ENCODE measurements around the gene EPM2AIP1.
"Not testable (repeated sequence)": the region's sequence is repeated elsewhere in the genome, so short reads cannot be mapped to it uniquely, and the experiment has no call there.

EPM2AIP1 gene

DNA sequence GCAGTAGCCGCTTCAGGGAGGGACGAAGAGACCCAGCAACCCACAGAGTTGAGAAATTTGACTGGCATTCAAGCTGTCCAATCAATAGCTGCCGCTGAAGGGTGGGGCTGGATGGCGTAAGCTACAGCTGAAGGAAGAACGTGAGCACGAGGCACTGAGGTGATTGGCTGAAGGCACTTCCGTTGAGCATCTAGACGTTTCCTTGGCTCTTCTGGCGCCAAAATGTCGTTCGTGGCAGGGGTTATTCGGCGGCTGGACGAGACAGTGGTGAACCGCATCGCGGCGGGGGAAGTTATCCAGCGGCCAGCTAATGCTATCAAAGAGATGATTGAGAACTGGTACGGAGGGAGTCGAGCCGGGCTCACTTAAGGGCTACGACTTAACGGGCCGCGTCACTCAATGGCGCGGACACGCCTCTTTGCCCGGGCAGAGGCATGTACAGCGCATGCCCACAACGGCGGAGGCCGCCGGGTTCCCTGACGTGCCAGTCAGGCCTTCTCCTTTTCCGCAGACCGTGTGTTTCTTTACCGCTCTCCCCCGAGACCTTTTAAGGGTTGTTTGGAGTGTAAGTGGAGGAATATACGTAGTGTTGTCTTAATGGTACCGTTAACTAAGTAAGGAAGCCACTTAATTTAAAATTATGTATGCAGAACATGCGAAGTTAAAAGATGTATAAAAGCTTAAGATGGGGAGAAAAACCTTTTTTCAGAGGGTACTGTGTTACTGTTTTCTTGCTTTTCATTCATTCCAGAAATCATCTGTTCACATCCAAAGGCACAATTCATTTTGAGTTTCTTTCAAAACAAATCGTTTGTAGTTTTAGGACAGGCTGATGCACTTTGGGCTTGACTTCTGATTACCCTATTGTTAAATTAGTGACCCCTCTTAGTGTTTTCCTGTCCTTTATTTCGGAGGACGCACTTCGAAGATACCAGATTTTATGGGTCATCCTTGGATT is 674 bp upstream of the EPM2AIP1 start, which contains the start of gene MLH1:
Gene MLH1, plus strand, starts transcription at position 193 of the 958 bp plus-strand sequence. Its CDS starts 30 bp downstream, at position 223.
- DNase-seq (ENCODE audit: low read depth) = peak; percentile 100

DNA sequence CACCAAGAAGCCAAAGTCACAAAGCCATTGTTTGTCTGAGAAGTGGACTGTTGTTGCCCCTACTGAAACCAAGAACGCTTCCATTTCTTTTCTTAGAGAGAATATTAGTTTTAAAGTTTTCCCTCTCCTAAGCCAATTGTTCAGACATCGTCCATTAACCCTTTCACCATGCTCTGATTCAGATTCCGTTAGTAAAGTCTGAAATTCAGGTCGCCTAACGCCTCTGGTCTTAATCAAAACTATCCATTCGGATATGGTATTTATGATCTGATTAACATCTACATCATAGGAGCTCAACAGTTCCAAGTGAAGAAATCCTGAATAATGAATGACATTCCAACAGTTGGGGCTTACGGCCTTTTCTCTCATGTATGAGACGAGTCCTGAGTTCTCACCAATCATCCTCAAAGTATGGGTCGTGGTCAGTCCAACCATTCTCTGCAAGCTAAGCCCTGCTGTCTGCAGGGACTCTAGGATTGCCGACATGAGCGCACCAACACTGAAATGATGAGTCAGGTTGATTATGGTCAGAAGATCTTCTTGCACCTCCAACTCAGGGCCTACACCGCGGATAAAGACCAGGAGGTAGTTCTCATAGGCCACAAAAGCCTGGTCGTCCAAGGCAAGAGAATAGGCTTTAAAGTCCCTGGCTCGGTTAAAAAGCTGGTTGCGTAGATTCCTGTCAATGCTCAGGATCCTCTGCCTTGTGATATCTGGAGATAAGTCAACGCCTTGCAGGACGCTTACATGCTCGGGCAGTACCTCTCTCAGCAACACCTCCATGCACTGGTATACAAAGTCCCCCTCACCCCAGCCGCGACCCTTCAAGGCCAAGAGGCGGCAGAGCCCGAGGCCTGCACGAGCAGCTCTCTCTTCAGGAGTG is 767 bp downstream of the EPM2AIP1 start:
- peak; percentile 44 for DNase-seq (ENCODE audit: low read depth)

DNA sequence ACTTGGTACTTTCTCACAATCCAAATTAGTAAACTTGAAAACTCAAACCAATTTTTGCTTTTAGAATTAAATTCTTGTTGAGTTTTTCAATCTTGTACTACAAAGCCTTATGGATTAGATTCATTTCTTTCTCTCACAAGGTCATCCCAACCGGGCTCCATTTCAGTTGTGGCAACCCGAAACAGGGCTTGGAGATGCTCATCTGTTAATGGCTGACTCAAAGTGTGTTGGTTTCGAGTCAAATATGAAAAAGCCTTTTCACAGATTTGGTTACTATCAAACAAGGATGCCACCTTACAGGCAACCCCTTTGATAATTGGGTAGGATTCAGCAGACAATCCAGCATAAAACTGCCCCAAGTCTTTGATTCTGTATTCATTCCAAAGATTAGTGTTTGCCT is 1.8 kb downstream of the EPM2AIP1 start:
- no peak for DNase-seq (ENCODE audit: low read depth)

DNA sequence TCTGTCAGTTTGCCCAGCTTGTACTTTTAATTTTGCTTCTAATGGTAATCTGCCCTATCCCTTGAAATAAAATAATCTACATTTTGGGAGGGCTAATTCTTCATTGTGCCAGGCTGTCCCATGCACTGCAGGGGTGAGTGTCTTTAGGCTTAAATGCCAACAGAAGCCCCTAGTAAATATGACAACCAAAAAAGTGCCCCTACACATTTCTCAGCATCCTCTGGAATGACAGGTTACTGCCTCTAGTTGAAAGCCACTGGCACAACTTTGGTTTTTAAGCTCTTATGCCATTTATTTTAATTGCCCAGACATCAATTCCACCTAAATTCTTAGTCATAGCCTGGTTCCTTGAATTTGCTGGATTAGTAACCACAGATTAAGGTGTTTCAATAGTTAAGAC is 3.4 kb downstream of the EPM2AIP1 start:
- DNase-seq (ENCODE audit: low read depth) = no peak

DNA sequence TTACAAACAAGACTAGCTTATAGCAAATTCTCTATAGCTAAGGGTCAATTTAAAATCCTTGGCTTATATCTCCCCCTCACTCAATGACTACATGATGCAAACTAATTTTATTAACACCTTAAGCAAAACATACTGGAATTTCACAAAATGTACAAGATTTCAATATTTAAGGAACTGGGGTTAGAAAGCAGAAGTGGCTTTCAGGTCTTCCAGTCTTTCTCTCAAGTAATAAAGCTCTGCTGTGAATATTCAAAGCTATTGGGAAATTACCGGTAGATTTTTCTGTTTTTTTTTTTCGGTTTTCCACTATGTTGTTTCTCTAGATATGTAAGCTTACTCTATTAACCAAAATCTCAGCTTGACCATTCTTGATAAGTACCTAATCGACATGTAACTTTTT is 3.9 kb downstream of the EPM2AIP1 start:
- no peak for DNase-seq (ENCODE audit: low read depth)

DNA sequence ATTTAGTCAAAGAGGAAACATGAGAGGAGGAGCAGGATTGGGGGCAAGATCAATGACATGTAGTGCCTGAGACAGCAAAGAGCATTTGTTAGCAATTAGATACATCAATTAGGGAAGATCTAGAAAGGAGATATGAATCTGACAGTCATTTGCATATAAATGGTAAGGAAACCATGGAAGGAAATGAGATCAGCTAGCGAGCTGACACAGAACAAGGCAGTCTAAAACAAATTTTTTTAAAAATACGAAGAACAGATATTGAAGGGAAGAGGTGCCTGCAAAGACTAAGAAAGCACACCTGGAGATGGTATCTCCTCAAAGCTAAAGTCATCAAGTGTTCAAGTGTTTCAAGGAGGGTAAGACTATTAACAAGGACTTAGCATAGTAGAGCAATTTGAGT is 4.6 kb downstream of the EPM2AIP1 start:
- no peak for DNase-seq (ENCODE audit: low read depth)

DNA sequence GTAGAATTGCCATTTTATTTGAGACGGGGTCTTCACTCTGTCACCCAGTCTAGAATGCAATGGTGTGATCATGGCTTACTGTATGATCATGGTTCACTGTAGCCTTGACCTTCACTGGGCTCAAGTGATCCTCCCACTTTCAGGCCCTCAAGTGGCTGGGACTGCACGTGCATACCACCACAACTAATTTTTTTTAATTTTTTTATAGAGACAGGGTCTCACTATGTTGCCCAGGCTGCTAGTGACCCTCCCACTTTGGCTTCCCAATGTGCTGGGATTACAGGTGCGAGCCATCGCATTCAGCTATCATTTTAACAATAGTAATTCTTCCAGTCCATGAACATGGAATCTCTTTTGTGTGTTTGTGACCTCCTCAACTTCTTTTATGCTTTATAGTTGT is 11.9 kb downstream of the EPM2AIP1 start:
- DNase-seq (ENCODE audit: low read depth) = no peak

DNA sequence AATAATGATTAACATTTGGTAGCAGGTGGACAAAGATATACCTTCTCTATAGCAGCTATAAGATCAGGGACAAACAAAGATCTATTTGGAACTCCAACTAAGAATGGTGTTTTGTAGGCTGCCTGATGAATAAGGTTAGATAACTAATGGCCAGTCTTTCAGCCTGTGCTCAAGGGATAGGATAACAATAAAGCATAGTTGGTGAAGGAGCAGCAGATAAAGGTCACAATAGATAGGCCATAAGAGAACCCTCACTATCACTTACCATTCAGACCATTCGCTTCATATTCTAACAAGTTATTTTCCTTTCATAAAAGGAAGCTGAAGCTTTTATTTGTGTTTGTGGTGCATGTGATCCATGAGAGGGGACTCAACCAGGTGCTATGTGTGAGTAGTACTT is 19.8 kb downstream of the EPM2AIP1 start:
- no peak for DNase-seq (ENCODE audit: low read depth)

DNA sequence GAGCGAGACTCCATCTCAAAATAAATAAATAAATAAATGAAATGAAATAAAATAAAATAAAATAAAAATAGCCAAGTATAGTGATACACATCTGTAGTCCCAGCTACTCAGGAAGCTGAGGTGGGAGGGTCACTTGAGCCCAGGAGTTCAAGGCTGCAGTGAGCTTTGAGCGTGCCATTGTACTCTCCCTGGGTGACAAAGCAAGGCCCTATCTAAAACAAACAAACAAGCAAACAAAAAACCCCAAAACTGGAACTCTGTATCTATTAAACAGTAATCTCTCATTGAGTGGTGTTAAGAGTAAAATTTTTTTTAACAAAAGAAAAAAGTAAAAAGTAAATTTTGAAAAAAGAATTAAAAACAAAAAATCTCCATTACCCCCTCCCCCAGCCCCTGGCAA is 20.8 kb downstream of the EPM2AIP1 start:
- DNase-seq (ENCODE audit: low read depth) = no peak

DNA sequence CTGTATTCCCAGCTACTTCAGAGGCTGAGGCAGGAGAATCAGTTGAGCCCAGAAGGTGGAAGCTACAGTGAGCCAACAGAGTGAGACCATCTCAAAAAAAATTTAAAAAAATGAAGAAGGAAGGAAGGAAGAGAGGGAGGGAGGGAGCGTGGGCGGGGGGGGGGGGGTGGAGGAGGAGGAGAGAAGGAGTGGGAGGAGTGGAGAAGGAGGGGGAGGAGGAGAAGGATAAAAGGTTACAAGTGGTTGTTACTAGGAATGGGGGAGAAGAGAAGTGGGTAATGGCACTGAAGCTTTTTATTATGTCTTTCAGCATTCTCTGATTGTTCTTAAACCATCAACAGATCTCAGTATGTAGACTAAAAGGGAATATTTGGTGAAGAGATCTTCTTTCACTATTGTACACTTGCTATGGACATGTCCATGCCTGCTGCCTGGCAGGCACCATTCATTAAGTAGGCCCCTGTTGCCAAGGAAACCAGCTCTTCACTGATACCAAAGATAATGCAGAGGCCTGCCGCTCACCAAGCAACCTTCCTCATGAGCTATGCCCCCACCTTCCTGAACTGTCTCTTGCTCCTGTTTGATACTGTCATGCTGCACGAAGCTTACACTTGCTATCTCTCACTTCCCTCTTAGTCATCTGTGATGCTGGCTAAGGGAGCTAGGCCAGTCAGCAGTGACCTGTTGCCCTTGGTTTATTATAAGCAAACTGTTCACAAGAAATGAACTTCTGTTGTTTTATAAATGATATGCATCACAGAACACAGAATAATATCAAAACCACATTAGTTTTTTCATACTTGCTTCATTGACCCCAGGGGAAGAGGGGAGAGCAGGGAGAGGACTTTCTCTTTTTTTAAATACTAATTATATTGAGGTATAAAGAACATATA is 23.1 kb downstream of the EPM2AIP1 start:
- peak; percentile 70 for DNase-seq (ENCODE audit: low read depth)

DNA sequence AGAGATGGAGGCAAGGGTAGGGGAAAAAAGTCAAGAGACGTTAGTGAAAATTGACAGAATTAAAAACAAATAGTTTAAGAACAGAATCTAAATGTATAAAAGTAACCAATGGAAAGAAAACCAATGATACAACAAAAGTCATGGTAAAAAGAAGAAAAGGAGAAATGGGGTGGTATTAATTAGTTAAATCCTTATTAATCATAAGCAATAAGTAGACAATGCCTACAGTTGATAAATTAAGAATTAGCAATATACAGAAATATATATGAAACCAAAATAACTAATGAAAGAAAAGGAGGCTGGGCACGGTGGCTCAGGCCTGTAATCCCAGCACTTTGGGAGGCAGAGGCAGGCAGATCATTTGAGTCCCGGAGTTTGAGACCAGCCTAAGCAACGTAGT is 23.8 kb downstream of the EPM2AIP1 start:
- DNase-seq (ENCODE audit: low read depth) = no peak

DNA sequence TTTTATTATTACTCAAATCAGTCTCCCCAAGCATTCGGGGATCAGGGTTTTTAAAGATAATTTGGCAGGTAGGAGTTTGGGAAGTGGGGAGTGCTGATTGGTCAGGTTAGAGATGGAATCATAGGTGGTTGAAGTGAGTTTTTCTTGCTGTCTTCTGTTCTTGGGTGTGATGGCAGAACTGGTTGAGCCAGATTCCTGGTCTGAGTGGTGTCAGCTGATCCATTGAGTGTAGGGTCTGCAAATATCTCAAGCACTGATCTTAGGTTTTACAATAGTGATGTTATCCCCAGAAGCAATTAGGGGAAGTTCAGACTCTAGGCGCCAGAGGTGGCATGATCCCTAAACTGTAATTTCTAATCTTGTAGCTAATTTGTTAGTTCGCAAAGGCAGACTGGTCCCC is 27.5 kb downstream of the EPM2AIP1 start:
- no peak for DNase-seq (ENCODE audit: low read depth)

DNA sequence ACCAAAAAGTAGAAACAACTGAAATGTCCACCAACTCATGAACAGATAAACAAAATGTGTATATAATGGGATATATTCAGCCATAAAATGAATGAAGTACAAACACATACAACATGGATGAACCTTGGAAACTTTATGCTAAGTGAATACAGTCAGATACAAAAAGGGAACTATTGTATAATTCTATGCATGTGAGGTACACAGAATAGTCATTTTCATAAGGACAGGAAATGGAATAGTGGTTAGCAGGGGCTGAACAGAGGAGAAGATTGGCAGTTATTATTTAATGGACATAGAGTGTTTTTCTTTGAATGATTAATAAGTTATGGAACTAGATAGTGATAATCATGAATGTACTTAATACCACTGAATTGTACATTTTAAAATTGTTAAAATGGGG is 28.1 kb downstream of the EPM2AIP1 start:
- no peak for DNase-seq (ENCODE audit: low read depth)

DNA sequence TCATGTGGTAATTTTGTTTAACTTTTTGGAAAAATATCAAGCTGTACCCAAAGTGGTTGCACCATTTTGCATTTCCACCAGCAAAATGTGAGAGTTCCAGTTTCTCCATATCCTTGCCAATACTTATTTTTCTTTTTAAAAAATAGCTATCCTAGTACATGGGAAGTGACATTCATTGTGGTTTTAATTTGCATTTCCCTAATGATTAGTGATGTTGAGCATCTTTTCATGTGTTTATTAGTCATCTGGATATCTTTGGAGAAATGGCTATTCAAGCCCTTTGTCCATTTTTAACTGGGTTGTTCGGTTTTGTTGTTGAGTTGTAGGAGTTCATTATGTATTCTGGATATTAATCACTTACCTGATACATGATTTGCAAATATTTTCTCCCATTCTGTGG is 28.6 kb downstream of the EPM2AIP1 start:
- DNase-seq (ENCODE audit: low read depth) = no peak

DNA sequence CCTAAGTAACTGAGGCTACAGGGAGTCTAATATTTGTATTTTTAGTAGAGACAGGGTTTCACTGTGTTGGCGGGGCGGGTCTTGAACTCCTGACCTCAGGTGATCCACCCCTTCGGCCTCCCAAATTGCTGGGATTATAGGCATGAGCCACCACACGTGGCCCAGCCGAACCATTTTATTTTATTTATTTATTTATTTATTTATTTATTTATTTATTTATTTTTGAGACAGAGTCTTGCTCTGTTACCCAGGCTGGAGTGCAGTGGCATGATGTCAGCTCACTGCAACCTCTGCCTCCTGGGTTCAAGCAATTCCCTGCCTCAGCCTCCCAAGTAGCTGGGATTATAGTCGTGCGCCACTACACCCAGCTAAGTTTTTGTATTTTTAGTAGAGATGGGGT is 29.9 kb downstream of the EPM2AIP1 start:
- not testable (repeated sequence) for DNase-seq (ENCODE audit: low read depth)

DNA sequence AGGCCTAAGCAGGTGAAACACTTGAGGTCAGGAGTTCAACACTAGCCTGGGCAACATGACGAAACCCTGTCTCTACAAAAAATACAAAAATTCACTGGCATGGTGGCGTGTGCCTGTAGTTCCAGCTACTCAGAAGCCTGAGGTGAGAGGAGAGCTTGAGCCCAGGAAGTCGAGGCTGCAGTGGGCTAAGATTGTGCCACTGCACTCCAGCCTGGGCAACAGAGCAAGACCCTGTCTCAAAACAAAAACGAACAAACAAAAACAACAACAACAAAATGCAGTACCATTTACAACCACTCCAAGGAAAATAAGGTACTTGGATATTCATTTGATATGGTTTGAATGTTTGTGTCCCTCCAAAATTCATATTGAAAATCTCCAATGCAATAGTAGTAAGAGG is 32.4 kb downstream of the EPM2AIP1 start:
- DNase-seq (ENCODE audit: low read depth) = no peak

DNA sequence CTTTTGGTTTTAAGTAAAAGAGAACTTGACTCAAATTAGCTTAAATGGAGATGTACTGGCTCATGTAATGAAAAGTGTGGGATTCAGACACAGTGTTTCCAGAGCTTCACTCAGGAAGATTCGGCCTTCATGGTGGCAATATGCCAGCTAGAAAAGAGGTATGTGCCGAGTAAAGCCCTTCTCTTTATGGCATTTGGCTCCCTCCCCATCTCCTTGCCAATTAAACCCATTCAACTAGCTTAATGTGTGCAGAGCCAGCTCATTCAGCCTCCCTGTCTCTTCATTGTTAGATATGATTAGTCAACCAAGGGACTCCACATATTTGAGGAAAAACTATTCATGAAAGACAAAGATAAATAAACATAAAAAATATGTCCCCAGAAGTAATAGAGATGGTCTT is 33.1 kb downstream of the EPM2AIP1 start:
- no peak for DNase-seq (ENCODE audit: low read depth)

DNA sequence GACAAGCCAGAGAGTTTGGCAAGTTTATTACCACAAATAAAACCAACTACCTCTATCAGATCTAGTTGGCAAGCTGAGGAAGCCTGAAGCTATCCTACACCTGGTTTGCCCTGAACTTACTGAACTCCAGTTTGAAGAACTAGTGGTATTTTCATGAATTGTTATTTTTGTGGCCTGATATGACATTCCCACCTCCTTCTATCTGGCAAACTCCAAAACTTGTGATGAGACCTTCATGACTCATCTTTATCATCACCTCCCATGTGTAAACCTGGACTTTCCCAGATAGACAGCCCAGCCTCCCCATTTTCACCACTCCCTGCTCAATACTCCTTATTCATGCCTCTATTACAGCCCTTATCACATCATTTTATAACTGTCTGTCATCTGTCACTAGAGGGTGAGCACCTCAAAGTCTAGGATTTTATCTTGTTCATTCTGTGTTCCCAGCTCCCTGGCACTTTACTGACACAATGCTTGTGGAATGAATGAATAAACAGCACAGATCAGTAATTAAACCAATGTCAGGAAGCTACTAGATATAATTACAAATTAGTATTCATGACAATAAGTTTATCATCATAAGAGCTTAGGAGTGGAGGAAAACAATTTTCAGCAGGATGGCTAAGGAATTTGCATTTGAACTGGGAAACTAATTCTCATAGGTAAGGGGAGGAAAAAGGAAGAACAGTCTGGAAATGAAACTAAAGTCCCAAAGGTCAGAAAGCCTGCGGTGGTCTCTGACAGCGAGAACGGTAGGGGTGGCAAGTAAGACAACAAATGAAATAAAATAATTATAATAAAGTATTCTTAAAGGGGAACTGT is 34.9 kb downstream of the EPM2AIP1 start:
- DNase-seq (ENCODE audit: low read depth) = peak; percentile 43

DNA sequence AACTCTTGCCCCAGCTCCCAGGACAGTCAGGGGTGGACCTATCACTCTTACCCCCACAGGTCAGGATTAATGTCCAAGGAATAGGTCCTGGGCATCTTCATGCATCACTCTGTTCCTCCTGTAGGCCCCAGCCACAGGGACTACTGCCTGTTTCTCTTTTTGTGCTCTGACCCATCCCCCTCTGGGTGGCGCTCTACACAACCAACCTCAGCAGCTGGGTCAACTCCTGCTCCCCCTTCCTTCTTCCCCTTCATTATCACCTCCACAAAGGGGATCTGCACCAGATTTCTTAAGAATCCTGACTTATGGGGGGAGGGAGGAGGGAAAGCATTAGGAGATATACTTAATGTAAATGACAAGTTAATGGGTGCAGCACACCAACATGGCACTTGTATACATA is 35.9 kb downstream of the EPM2AIP1 start:
- DNase-seq (ENCODE audit: low read depth) = no peak

DNA sequence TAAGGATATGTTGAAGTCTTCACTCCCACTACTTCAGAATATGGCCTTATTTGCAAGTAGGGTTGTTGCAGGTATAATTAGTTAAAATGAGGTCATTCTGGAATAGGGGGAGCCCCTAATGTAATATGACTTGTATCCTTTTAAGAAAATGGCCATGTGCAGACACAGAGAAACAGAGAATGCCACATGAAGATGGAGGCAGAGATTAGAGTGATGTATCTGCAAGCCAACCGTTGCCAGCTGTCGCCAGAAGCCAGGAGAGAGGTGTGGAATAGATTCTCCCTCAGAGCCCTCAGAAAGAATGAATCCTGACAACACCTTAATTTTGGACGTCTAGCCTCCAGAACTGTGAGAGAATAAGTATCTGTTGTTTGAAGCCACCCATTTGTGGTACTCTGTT is 36.8 kb downstream of the EPM2AIP1 start:
- DNase-seq (ENCODE audit: low read depth) = no peak
